Thoracic aorta (tissue), 2 donors: ENCODE measurements around the gene CACNG6. TPM values are rescaled to one million over a fixed set of nuclear protein-coding genes. Genes with fewer than 3 reads are reported as not detected.

Experiments used
- ATAC-seq: fragments of 150-250 bp; one replicate; pipeline ENCODE4 v1.8.0; 2017; ENCODE audit warnings: low read depth; ENCODE audit not compliant: insufficient number of reproducible peaks, low FRiP score
- DNase-seq: peaks from one replicate; pipeline ENCODE4 v3.0.0-alpha.2; 2020; ENCODE audit warnings: low spot score
- H3K27ac ChIP-seq, 2 donors: fragments of 200-600 bp; sonication (generic); 1 replicate in 1 of 2; 2 replicates in 1 of 2; pipeline ENCODE4 v1.5.1; 2016; ENCODE audit warnings: mild to moderate bottlenecking in 2 of 2, moderate library complexity in 2 of 2
- H3K27me3 ChIP-seq: fragments of 200-600 bp; sonication (generic); replicated peaks from 2 replicates; pipeline ENCODE4 v1.6.0; 2016; ENCODE audit warnings: mild to moderate bottlenecking; ENCODE audit not compliant: insufficient read depth
- H3K36me3 ChIP-seq: fragments of 200-600 bp; sonication (generic); one replicate; pipeline ENCODE4 v1.5.1; 2016
- H3K4me1 ChIP-seq, 2 donors: fragments of 200-600 bp; sonication (generic); 1 replicate in 1 of 2; 2 replicates in 1 of 2; pipeline versions ENCODE4 v1.5.1 to v1.6.0; 2016; ENCODE audit warnings: low read depth in 2 of 2, mild to moderate bottlenecking in 1 of 2; ENCODE audit not compliant: control insufficient read depth in 1 of 2
- H3K4me3 ChIP-seq: fragments of 200-600 bp; sonication (generic); 2 replicates; pipeline ENCODE4 v1.5.1; 2016; ENCODE audit warnings: mild to moderate bottlenecking
- H3K9me3 ChIP-seq: fragments of 200-600 bp; sonication (generic); 2 replicates; pipeline ENCODE4 v1.5.1; 2016
- CTCF ChIP-seq: fragments of 200-600 bp; sonication (generic); IDR thresholded peaks from one replicate; pipeline ENCODE4 v1.5.1; 2019; ENCODE audit warnings: antibody characterized with exemption
- total RNA-seq, 2 donors: library from RNA; depleted of rRNA; stranded (reverse); fragments of >200 nt; gene quantifications; one replicate each; pipeline versions ENCODE4 v1.1.0 to v1.2.3, GENCODE V29; 2016

Gene CACNG6
- total RNA-seq, 2 donors from 2014 or later: not detected

GRCh38 chr19:54014920-54015560 is 23.6 kb downstream of the CACNG6 start:
- H3K9me3 ChIP-seq: no peaks in the 10 kb centered on the region
- H3K4me1 ChIP-seq: no peaks in the 10 kb centered on the region
- no peaks in the 10 kb centered on the region for H3K27me3 ChIP-seq
- H3K4me3 ChIP-seq: no peak overlapping the region
- no peak for TF ChIP-seq CTCF
- H3K36me3 ChIP-seq: no peaks in the 10 kb centered on the region
- no peak for DNase-seq
- no peak overlapping the region for H3K27ac ChIP-seq
- ATAC-seq: no peak

- Histone ChIP-seq H3K36me3 (no peaks in the 10 kb centered on the region), H3K4me1 (no peaks in the 10 kb centered on the region), H3K9me3 (no peaks in the 10 kb centered on the region), H3K4me3 (no peak overlapping the region), H3K27ac (no peak overlapping the region), H3K27me3 (no peaks in the 10 kb centered on the region)
- TF ChIP-seq CTCF: no peak
- no peak for DNase-seq
- no peak for ATAC-seq
Measured at GRCh38 chr19:54017261-54017660, 25.8 kb downstream of the CACNG6 start.

GRCh38 chr19:54021363-54021762 is 29.9 kb downstream of the CACNG6 start:
- Histone ChIP-seq H3K4me3 (no peak overlapping the region), H3K27ac (no peak overlapping the region), H3K9me3 (no peaks in the 10 kb centered on the region), H3K4me1 (no peaks in the 10 kb centered on the region), H3K27me3 (no peaks in the 10 kb centered on the region), H3K36me3 (no peaks in the 10 kb centered on the region)
- DNase-seq: no peak
- TF ChIP-seq CTCF: no peak
- no peak for ATAC-seq

GRCh38 chr19:54021932-54022331 is 30.5 kb downstream of the CACNG6 start:
- DNase-seq (no peak), ATAC-seq (no peak)
- Histone ChIP-seq H3K36me3 (no peaks in the 10 kb centered on the region), H3K4me1 (no peaks in the 10 kb centered on the region), H3K9me3 (no peaks in the 10 kb centered on the region), H3K4me3 (no peak overlapping the region), H3K27ac (no peak overlapping the region), H3K27me3 (no peaks in the 10 kb centered on the region)
- no peak for TF ChIP-seq CTCF

- Histone ChIP-seq H3K27ac (no peak overlapping the region), H3K36me3 (no peaks in the 10 kb centered on the region), H3K4me3 (no peak overlapping the region), H3K4me1 (no peaks in the 10 kb centered on the region), H3K27me3 (no peaks in the 10 kb centered on the region), H3K9me3 (no peaks in the 10 kb centered on the region)
- DNase-seq: no peak
- ATAC-seq: no peak
- no peak for TF ChIP-seq CTCF
Measured at GRCh38 chr19:54023191-54023590, 31.8 kb downstream of the CACNG6 start.
